H9 (cell line): Measurements from ENCODE around the gene RASA3. TPM values are rescaled to one million over a fixed set of nuclear protein-coding genes. Genes with fewer than 3 reads are reported as not detected.

ENCODE experiments used
- DNase-seq: peaks from one replicate; pipeline ENCODE4 v3.0.0-alpha.2; 2017
- H2AFZ ChIP-seq: one replicate; pipeline ENCODE4 v1.6.1; 2013; ENCODE audit warnings: mild to moderate bottlenecking, low read length, control low read depth, moderate library complexity
- H2AK5ac ChIP-seq: 2 replicates; pipeline ENCODE4 v1.6.1; 2013; ENCODE audit warnings: low read length, control low read depth, mixed read lengths; ENCODE audit not compliant: insufficient read length
- H2BK120ac ChIP-seq: one replicate; pipeline ENCODE4 v1.6.1; 2013; ENCODE audit warnings: low read depth, mild to moderate bottlenecking, low read length, control low read depth, inconsistent platforms; ENCODE audit not compliant: poor library complexity, severe bottlenecking
- H2BK12ac ChIP-seq: 2 replicates; pipeline ENCODE4 v1.6.1; 2013; ENCODE audit warnings: low read length, control low read depth, mixed read lengths, low read depth; ENCODE audit not compliant: insufficient read length
- H2BK15ac ChIP-seq: 2 replicates; pipeline ENCODE4 v1.6.1; 2013; ENCODE audit warnings: low read depth, low read length, control low read depth
- H2BK20ac ChIP-seq: one replicate; pipeline ENCODE4 v1.6.1; 2013; ENCODE audit warnings: low read depth, mild to moderate bottlenecking, low read length, control low read depth, inconsistent platforms; ENCODE audit not compliant: poor library complexity, severe bottlenecking
- H2BK5ac ChIP-seq: 2 replicates; pipeline ENCODE4 v1.6.1; 2013; ENCODE audit warnings: low read length, control low read depth, mixed read lengths; ENCODE audit not compliant: insufficient read length
- H3K14ac ChIP-seq: 2 replicates; pipeline ENCODE4 v1.6.1; 2013; ENCODE audit warnings: low read length, control low read depth; ENCODE audit not compliant: insufficient read depth
- H3K18ac ChIP-seq: 2 replicates; pipeline ENCODE4 v1.6.1; 2013; ENCODE audit warnings: low read depth, mild to moderate bottlenecking, mixed read lengths, low read length, control low read depth; ENCODE audit not compliant: insufficient read length
- H3K23ac ChIP-seq: 2 replicates; pipeline ENCODE4 v1.6.1; 2013; ENCODE audit warnings: low read length, control low read depth, mixed read lengths, low read depth; ENCODE audit not compliant: insufficient read length
- H3K23me2 ChIP-seq: 2 replicates; pipeline ENCODE4 v1.6.1; 2013; ENCODE audit warnings: low read depth, mild to moderate bottlenecking, mixed read lengths, low read length, control low read depth; ENCODE audit not compliant: insufficient read length, poor library complexity, severe bottlenecking
- H3K27ac ChIP-seq: 2 replicates; pipeline ENCODE4 v1.5.1; 2013; ENCODE audit warnings: low read length, control low read depth, mixed read lengths, low read depth; ENCODE audit not compliant: insufficient read length
- H3K27me3 ChIP-seq: 2 replicates; pipeline ENCODE4 v1.6.1; 2013; ENCODE audit warnings: low read length, control low read depth, inconsistent platforms; ENCODE audit not compliant: insufficient read depth
- H3K4ac ChIP-seq: 2 replicates; pipeline ENCODE4 v1.6.1; 2013; ENCODE audit warnings: low read depth, mild to moderate bottlenecking, control low read depth, inconsistent platforms, low read length, moderate library complexity
- H3K4me1 ChIP-seq: 2 replicates; pipeline ENCODE4 v1.6.1; 2013; ENCODE audit warnings: low read length, control low read depth, inconsistent platforms; ENCODE audit not compliant: insufficient read depth
- H3K4me2 ChIP-seq: 2 replicates; pipeline ENCODE4 v1.6.1; 2013; ENCODE audit warnings: low read length, control low read depth, mixed read lengths; ENCODE audit not compliant: insufficient read length, insufficient read depth
- H3K56ac ChIP-seq: 2 replicates; pipeline ENCODE4 v1.6.1; 2013; ENCODE audit warnings: low read depth, mild to moderate bottlenecking, mixed read lengths, low read length, control low read depth; ENCODE audit not compliant: insufficient read length
- H3K79me1 ChIP-seq: 2 replicates; pipeline ENCODE4 v1.6.1; 2013; ENCODE audit warnings: low read depth, mild to moderate bottlenecking, moderate library complexity, low read length, control low read depth, inconsistent platforms; ENCODE audit not compliant: insufficient read depth, poor library complexity, severe bottlenecking
- H3K79me2 ChIP-seq: 2 replicates; pipeline ENCODE4 v1.6.1; 2013; ENCODE audit warnings: low read length, control low read depth, inconsistent platforms; ENCODE audit not compliant: insufficient read depth
- H3K9ac ChIP-seq: 2 replicates; pipeline ENCODE4 v1.6.1; 2013; ENCODE audit warnings: low read length, control low read depth, mixed read lengths; ENCODE audit not compliant: insufficient read length; ENCODE audit errors: extremely low read depth
- H3K9me3 ChIP-seq: one replicate; pipeline ENCODE4 v1.6.1; 2013; ENCODE audit warnings: low read depth, low read length, inconsistent platforms; ENCODE audit not compliant: control insufficient read depth
- H3T11ph ChIP-seq: one replicate; pipeline ENCODE4 v1.6.1; 2013; ENCODE audit warnings: mild to moderate bottlenecking, low read length, control low read depth, inconsistent platforms
- H4K20me1 ChIP-seq: one replicate; pipeline ENCODE4 v1.6.1; 2013; ENCODE audit not compliant: control insufficient read depth, insufficient read length, insufficient read depth
- H4K5ac ChIP-seq: 2 replicates; pipeline ENCODE4 v1.6.1; 2013; ENCODE audit warnings: low read depth, mild to moderate bottlenecking, mixed read lengths, low read length, control low read depth; ENCODE audit not compliant: insufficient read length
- H4K8ac ChIP-seq: replicated peaks from 2 replicates; pipeline ENCODE4 v1.6.1; 2013; ENCODE audit warnings: low read length, control low read depth, mixed read lengths, low read depth; ENCODE audit not compliant: insufficient read length
- H4K91ac ChIP-seq: 2 replicates; pipeline ENCODE4 v1.6.1; 2013; ENCODE audit warnings: low read depth, mild to moderate bottlenecking, moderate library complexity, mixed read lengths, low read length, control low read depth; ENCODE audit not compliant: insufficient read length
- H3K27ac Mint-ChIP-seq, 3 experiments: 2 replicates in 2 of 3; 3 replicates in 1 of 3; pipeline ENCODE4 v1.8.0; 2020 to 2021; ENCODE audit warnings: mixed read lengths in 3 of 3, mild to moderate bottlenecking in 1 of 3, moderate library complexity in 1 of 3
- H3K27me3 Mint-ChIP-seq: 2 replicates; pipeline ENCODE4 v1.8.0; 2021; ENCODE audit warnings: low read depth, mild to moderate bottlenecking, moderate library complexity, mixed read lengths
- H3K36me3 Mint-ChIP-seq, 3 experiments: 2 replicates in 2 of 3; 3 replicates in 1 of 3; pipeline ENCODE4 v1.8.0; 2020 to 2021; ENCODE audit warnings: low read depth in 3 of 3, mixed read lengths in 3 of 3; ENCODE audit not compliant: insufficient read depth in 1 of 3
- H3K4me1 Mint-ChIP-seq, 2 experiments: 2 replicates each; pipeline ENCODE4 v1.8.0; 2020; ENCODE audit warnings: mixed read lengths in 2 of 2
- H3K4me3 Mint-ChIP-seq, 2 experiments: 2 replicates in 1 of 2; 3 replicates in 1 of 2; pipeline ENCODE4 v1.8.0; 2020 to 2021; ENCODE audit warnings: mild to moderate bottlenecking in 2 of 2, mixed read lengths in 2 of 2, moderate library complexity in 1 of 2
- H3K9me3 Mint-ChIP-seq, 2 experiments: 2 replicates in 1 of 2; 3 replicates in 1 of 2; pipeline ENCODE4 v1.8.0; 2020; ENCODE audit warnings: mild to moderate bottlenecking in 2 of 2, mixed read lengths in 2 of 2, moderate library complexity in 1 of 2
- WGBS: extraction: QIAGEN DNeasy Blood & Tissue Kit; methylation state at CpG from one replicate; pipeline ENCODE4 v1.1.7; 2013; ENCODE audit warnings: missing lambda C conversion rate, low lambda C conversion rate, mixed read lengths; ENCODE audit not compliant: insufficient read length; ENCODE audit errors: extremely low coverage; 5-methylcytosine and 5-hydroxymethylcytosine counted together
- total RNA-seq: library from RNA; stranded (reverse); gene quantifications from 2 replicates; pipeline ENCODE4 v1.2.1, GENCODE V29; 2021
- TF ChIP-seq, protein P1 (sequence below): fragments of 200-600 bp; sonication (generic); conservative IDR thresholded peaks from 3 replicates; pipeline ENCODE4 v1.8.0; 2021; ENCODE audit warnings: antibody characterized with exemption, mild to moderate bottlenecking

RASA3 gene
- total RNA-seq, 1 experiment from 2014 or later = 12.3 TPM

DNA sequence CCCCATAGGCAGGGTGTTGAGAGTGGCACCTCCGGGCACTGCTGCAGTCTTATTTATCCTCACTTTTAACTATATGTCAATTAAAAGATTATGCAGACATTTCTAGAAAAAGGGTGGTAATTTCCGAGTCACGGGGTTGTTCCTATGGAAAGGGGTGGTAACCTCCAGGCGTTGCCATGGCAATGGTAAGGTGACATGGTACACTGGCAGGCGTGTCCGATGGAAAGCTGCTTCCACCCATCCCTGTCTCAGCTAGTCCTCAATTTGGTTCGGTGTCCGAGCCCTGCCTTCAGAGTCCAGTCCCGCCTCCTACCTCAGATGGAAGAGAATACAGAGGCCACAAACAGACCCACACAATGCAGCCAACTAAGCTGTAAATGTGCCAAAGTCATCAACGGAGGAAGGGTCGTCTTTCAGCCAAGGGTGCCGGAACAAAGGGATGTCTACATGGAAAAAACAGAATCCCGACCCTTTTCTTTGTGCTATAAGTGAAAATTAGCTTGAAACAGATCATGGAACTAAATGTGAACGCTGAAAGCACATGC is 85.9 kb downstream of the RASA3 start:
- Histone ChIP-seq H4K91ac (no peak overlapping the region), H2BK12ac (no peak overlapping the region), H3K9me3 (no peaks in the 10 kb centered on the region), H3K4ac (no peak overlapping the region), H3K23me2 (no peaks in the 10 kb centered on the region), H3K4me2 (no peak overlapping the region), H3K23ac (no peak overlapping the region), H3T11ph (no peak overlapping the region), H2BK20ac (no peak overlapping the region), H3K14ac (no peak overlapping the region), H4K5ac (no peak overlapping the region), H4K8ac (no peak overlapping the region), H3K79me1 (no peaks in the 10 kb centered on the region), H3K4me1 (no peaks in the 10 kb centered on the region), H3K56ac (no peak overlapping the region), H2AFZ (no peak overlapping the region), H3K27me3 (no peaks in the 10 kb centered on the region), H2BK15ac (no peak overlapping the region), H2BK120ac (no peak overlapping the region), H3K9ac (no peak overlapping the region), H3K79me2 (peaks cover 1% of the 10 kb centered on the region; the same call in 1 of the 2 replicates), H3K18ac (no peak overlapping the region), H2AK5ac (no peak overlapping the region), H2BK5ac (no peak overlapping the region), H3K27ac (no peak overlapping the region), H4K20me1 (no peaks in the 10 kb centered on the region)
- Mint-ChIP-seq H3K4me1 (peaks cover 5 to 21% of the 10 kb centered on the region in 2 experiments), H3K27ac (no peak overlapping the region), H3K27me3 (no peaks in the 10 kb centered on the region), H3K36me3 (no peaks in the 10 kb centered on the region; a peak in 1 of 7 replicates), H3K4me3 (no peak overlapping the region), H3K9me3 (no peaks in the 10 kb centered on the region; a peak in 1 of 5 replicates)
- DNase-seq = no peak
- TF ChIP-seq, protein P1, sequence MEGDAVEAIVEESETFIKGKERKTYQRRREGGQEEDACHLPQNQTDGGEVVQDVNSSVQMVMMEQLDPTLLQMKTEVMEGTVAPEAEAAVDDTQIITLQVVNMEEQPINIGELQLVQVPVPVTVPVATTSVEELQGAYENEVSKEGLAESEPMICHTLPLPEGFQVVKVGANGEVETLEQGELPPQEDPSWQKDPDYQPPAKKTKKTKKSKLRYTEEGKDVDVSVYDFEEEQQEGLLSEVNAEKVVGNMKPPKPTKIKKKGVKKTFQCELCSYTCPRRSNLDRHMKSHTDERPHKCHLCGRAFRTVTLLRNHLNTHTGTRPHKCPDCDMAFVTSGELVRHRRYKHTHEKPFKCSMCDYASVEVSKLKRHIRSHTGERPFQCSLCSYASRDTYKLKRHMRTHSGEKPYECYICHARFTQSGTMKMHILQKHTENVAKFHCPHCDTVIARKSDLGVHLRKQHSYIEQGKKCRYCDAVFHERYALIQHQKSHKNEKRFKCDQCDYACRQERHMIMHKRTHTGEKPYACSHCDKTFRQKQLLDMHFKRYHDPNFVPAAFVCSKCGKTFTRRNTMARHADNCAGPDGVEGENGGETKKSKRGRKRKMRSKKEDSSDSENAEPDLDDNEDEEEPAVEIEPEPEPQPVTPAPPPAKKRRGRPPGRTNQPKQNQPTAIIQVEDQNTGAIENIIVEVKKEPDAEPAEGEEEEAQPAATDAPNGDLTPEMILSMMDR = no peak
- WGBS = no CpG with 5 or more reads among the region's 14 CpGs
